IMR-90 (cell line): Measurements from ENCODE around the gene TEX101.

Source experiments
- MAFK ChIP-seq: IDR thresholded peaks from 2 replicates; pipeline ENCODE4 v1.6.1; 2012; ENCODE audit warnings: low read depth, low read length, improper control_type of control experiment
- MAZ ChIP-seq: IDR thresholded peaks from 2 replicates; pipeline ENCODE4 v1.6.1; 2012; ENCODE audit warnings: low read depth, mild to moderate bottlenecking, low read length, improper control_type of control experiment, moderate library complexity, borderline replicate concordance
- MXI1 ChIP-seq: IDR thresholded peaks from 2 replicates; pipeline ENCODE4 v1.6.1; 2012; ENCODE audit warnings: low read depth, mild to moderate bottlenecking, low read length, moderate library complexity, borderline replicate concordance
- POLR2A ChIP-seq: IDR thresholded peaks from 2 replicates; pipeline ENCODE4 v1.6.1; 2012; ENCODE audit warnings: mild to moderate bottlenecking, low read depth, low read length
- RCOR1 ChIP-seq: IDR thresholded peaks from 2 replicates; pipeline ENCODE4 v1.6.1; 2012; ENCODE audit warnings: mild to moderate bottlenecking, low read length, improper control_type of control experiment; ENCODE audit not compliant: insufficient replicate concordance
- TF ChIP-seq, protein P1 (sequence below): conservative IDR thresholded peaks from 2 replicates; pipeline ENCODE4 v1.5.1; 2012; ENCODE audit warnings: mild to moderate bottlenecking, low read depth, low read length, improper control_type of control experiment
- TF ChIP-seq, protein P2 (sequence below): fragments of 150-350 bp; IDR thresholded peaks from 2 replicates; pipeline ENCODE4 v1.6.1; 2017; ENCODE audit warnings: mild to moderate bottlenecking, antibody characterized with exemption, low read length, low read depth

DNA sequence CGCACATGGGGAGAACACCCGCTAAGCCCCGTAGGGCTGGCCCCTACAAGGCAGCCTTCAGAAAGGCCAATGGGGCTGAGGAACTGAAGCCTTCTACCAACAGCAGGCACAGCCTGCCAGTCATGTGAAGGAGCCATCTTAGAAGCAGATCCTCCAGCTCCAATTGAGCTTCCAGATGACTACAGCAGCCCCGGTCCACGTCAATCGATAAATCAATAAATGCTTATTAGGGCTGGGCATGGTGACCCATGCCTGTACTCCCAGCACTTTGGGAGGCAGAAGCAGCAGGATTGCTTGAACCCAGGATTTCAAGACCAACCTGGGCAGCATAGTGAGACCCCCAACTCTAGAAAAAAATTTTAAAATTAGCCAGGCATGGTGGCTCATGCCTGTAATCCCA is 23.0 kb downstream of the TEX101 start:
- TF ChIP-seq MAFK (no peak), POLR2A (no peak), MAZ (no peak), RCOR1 (no peak), MXI1 (no peak)
- TF ChIP-seq, protein P1, sequence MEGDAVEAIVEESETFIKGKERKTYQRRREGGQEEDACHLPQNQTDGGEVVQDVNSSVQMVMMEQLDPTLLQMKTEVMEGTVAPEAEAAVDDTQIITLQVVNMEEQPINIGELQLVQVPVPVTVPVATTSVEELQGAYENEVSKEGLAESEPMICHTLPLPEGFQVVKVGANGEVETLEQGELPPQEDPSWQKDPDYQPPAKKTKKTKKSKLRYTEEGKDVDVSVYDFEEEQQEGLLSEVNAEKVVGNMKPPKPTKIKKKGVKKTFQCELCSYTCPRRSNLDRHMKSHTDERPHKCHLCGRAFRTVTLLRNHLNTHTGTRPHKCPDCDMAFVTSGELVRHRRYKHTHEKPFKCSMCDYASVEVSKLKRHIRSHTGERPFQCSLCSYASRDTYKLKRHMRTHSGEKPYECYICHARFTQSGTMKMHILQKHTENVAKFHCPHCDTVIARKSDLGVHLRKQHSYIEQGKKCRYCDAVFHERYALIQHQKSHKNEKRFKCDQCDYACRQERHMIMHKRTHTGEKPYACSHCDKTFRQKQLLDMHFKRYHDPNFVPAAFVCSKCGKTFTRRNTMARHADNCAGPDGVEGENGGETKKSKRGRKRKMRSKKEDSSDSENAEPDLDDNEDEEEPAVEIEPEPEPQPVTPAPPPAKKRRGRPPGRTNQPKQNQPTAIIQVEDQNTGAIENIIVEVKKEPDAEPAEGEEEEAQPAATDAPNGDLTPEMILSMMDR: no peak
- TF ChIP-seq, protein P2, sequence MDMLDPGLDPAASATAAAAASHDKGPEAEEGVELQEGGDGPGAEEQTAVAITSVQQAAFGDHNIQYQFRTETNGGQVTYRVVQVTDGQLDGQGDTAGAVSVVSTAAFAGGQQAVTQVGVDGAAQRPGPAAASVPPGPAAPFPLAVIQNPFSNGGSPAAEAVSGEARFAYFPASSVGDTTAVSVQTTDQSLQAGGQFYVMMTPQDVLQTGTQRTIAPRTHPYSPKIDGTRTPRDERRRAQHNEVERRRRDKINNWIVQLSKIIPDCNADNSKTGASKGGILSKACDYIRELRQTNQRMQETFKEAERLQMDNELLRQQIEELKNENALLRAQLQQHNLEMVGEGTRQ: no peak
